Motor neuron (in vitro differentiated cells): ENCODE results near the gene TMEM240. TPM values are rescaled to one million over a fixed set of nuclear protein-coding genes. Genes with fewer than 3 reads are reported as not detected.

Source experiments
- ATAC-seq, 8 experiments: fragments of 200-7000 bp; cut with Tn5 transposase; replicated peaks in 6 of 8; 2 replicates each; pipeline ENCODE4 v1.8.0; 2021; ENCODE audit warnings: mild to moderate bottlenecking in 8 of 8, moderate library complexity in 8 of 8
- H3K27ac ChIP-seq, 2 donors: fragments of 250-450 bp; sonication (Bioruptor Pico); 2 replicates each; pipeline ENCODE4 v1.9.0; 2021; ENCODE audit warnings: antibody characterized with exemption in 2 of 2, mild to moderate bottlenecking in 2 of 2, moderate library complexity in 1 of 2
- H3K4me1 ChIP-seq, 2 donors: fragments of 250-450 bp; sonication (Bioruptor Pico); replicated peaks in 1 of 2; 2 replicates each; pipeline ENCODE4 v1.6.1; 2021; ENCODE audit warnings: antibody characterized with exemption in 2 of 2, mild to moderate bottlenecking in 2 of 2, moderate library complexity in 1 of 2
- H3K4me3 ChIP-seq, 5 donors: fragments of 250-450 bp; sonication (Bioruptor Pico); 2 replicates each; pipeline ENCODE4 v1.9.0; 2021; ENCODE audit warnings: antibody characterized with exemption in 5 of 5, mild to moderate bottlenecking in 5 of 5, moderate library complexity in 4 of 5
- WGBS, 10 experiments: fragments of 450-650 bp; shearing (Covaris generic); methylation state at CpG; one replicate each; pipeline ENCODE4 v1.0.0; 2022; 5-methylcytosine and 5-hydroxymethylcytosine counted together
- in situ Hi-C, 9 experiments: fragments of 400-800 bp; cut with MboI; loops; one replicate each; pipeline ENCODE4 v1.15.0; 2021; ENCODE audit warnings: low sequenced_read_pairs in 9 of 9, low pct_unique_long_range_greater_than_20kb in 2 of 9; ENCODE audit not compliant: unreplicated experiment in 9 of 9
- total RNA-seq, 8 experiments: library from RNA; unstranded; fragments of 300-600 nt; gene quantifications; 2 replicates each; pipeline versions ENCODE4 v1.2.3 to v1.2.4, GENCODE V29; 2022

Gene TMEM240
- total RNA-seq, 8 experiments from 2014 or later: 0.61 to 14.0 (median 10.5) TPM

- Histone ChIP-seq H3K27ac (peak overlapping the region; percentile 76 to 89), H3K4me1 (peaks cover 13% of the 10 kb centered on the region in 2 donors), H3K4me3 (no peak overlapping the region)
- in situ Hi-C loops: no loop called here
- ATAC-seq: peak in 3 of 8 experiments; percentile 1 to 22 (median 3)
- 80 to 100% (median 89%) methylated on average over 1 to 10 of the region's 13 CpGs; no CpG with 5 or more reads in 5 of the 10 experiments for WGBS, 10 experiments
These were observed 14.1 kb upstream of the TMEM240 start for GRCh38 chr1:1554550-1554925.

DNA sequence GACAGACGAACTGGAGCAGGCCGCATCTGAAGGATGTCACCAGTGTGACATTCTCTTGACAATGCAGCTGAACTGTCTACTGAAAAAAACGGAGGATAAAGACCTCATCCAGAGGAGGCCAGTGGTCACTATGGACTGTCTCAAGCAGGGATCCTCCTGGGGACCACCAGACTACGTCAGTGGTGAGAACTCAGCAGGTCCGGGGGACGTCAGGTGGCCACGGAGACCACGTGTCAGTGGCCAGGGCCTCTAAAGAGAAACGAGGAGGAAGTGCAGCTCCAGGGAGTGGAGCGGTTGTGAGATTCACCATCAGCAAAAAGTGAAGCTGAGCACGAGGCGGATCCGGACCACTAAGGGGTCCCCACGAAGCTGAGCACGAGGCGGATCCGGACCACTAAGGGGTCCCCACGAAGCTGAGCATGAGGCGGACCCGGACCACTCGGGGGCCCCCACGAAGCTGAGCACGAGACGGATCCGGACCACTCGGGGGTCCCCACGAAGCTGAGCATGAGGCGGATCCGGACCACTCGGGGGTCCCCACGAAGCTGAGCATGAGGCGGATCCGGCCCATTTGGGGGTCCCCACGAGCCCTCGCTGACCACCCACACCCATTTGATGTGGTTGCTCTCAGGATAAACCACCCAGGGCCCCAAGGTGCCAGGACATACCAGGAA is 13.5 kb upstream of the TMEM240 start:
- Histone ChIP-seq H3K4me1 (peaks cover 13% of the 10 kb centered on the region in 2 donors), H3K27ac (peak overlapping the region; percentile 76 to 89), H3K4me3 (no peak overlapping the region)
- ATAC-seq: no peak
- WGBS, 10 experiments: 51 to 100% (median 93%) methylated on average over 1 to 19 of the region's 35 CpGs
- in situ Hi-C loops: no loop called here

DNA sequence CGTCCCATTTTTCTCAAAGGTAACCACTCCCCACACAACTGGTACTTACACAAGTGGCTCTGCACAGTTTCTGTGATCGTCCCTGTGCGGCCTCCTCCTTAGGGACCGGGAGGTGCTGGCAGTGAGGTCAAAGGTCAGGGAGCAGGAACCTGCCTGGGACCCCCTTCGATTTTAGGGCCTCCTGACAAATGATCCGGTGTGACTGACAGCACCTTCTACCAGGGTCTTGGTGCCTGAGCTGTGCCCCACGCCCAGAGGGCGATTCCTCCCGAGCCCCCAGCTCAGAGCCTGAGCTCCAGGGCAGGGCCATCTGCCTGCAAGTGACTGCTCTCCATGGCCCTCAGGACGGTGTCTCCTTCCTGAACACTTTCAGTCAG is 11.8 kb upstream of the TMEM240 start:
- Histone ChIP-seq H3K4me3 (no peak overlapping the region), H3K4me1 (peaks cover 13% of the 10 kb centered on the region in 2 donors), H3K27ac (no peak overlapping the region)
- ATAC-seq: no peak
- 86 to 100% (median 87%) methylated on average over 3 to 7 of the region's 10 CpGs; no CpG with 5 or more reads in 6 of the 10 experiments for WGBS, 10 experiments
- in situ Hi-C loops: no loop called here

DNA sequence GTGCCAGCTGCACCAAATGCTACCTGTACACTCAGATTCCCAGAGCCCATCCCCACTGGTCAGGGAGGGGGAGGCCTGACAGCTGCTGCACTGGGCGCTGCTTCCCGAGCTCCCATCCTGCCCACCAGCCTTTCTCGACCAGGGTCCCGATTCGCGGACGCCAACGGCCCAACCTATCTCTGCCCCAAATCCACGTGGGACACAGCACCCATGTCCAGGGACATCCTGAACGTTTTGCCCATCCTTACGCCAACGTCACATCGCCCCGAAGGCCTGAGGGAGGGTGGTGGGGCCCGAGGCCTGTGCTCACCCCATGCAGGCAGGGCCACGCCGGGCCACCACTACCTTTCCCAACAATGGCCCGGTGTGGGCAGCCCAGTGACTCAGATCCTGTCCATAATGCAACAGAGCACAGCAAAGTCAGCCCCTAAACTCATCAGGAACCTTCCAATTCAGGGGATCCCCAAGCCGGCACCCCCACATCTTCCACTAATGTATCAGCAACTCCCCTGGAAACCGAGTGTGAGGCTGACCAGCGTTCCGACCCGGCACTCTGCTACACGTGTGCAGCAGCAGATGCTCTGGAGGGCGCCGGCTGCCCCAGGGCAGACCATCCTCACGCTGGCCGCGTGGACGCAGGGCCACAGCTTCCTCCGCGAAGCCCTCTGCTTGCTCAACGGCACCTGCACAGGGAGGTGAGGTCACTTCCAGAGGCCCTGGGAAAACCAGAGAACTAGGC is 11.3 kb upstream of the TMEM240 start:
- in situ Hi-C loops: no loop called here
- no peak overlapping the region for H3K27ac ChIP-seq
- peaks cover 13% of the 10 kb centered on the region in 2 donors for H3K4me1 ChIP-seq
- WGBS, 10 experiments: 64 to 97% (median 90%) methylated on average over 5 to 27 of the region's 33 CpGs; no CpG with 5 or more reads in 4 of the 10 experiments
- ATAC-seq: no peak
- no peak overlapping the region for H3K4me3 ChIP-seq

GRCh38 chr1:1550591-1551432 is 10.4 kb upstream of the TMEM240 start:
- peak in 4 of 8 experiments; percentile 7 to 73 (median 70) for ATAC-seq
- WGBS, 10 experiments: 70 to 100% (median 86%) methylated on average over 1 to 9 of the region's 15 CpGs; no CpG with 5 or more reads in 5 of the 10 experiments
- Histone ChIP-seq H3K4me1 (peaks cover 13% of the 10 kb centered on the region in 2 donors), H3K4me3 (no peak overlapping the region), H3K27ac (no peak overlapping the region)
- in situ Hi-C loops: no loop called here

DNA sequence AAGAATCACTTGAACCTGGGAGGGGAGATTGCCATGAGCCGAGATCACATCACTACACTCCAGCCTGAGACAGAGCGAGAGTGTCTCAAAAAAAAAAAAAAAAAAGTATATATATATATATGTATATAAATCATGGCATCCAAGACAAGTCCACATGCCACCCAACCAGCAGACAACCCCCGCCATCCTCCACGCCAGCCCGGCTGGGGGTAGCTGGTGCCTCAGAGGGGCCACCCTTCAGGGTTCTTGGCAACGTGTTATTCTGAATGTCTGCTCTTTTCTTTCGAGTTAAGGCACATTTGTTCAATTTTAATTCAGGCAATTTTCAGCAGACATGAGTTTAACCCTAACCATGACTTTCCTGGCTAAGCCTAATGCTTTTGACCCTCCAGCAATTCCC is 9.7 kb upstream of the TMEM240 start:
- no peak overlapping the region for H3K27ac ChIP-seq
- peaks cover 7 to 9% of the 10 kb centered on the region in 2 donors for H3K4me1 ChIP-seq
- no peak overlapping the region for H3K4me3 ChIP-seq
- in situ Hi-C loops: no loop called here
- WGBS, 10 experiments: 0 to 100% (median 94%) methylated on average over 1 to 7 of the region's 7 CpGs; no CpG with 5 or more reads in 2 of the 10 experiments
- ATAC-seq: no peak

DNA sequence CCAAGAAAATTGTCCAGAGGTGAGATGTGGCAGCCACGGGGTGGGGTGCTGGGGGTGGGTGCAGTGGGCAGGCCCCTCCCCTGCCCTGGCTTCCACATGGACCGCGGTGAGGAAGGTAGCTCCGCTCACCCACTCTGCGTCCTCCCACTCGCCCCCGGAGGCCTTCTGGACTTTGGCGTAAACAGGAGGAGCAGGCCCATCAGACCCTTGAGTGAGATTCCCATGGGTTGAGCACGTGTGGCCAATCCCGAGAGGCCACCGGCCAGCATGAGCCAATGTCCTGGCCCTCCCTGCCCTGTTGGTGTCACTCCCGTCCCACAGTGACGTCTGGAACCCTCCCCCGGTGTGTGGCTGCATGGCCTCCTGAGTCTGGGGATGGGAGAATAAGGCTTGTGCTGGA is 8.2 kb upstream of the TMEM240 start:
- no peak overlapping the region for H3K27ac ChIP-seq
- no peak for ATAC-seq
- 89 to 100% (median 95%) methylated on average over 1 to 8 of the region's 14 CpGs; no CpG with 5 or more reads in 6 of the 10 experiments for WGBS, 10 experiments
- in situ Hi-C loops: loop anchor here in 1 of 9 experiments (10.0 kb wide), 1 partner anchor 56 kb away; the partner anchor contains the start of gene FNDC10
- H3K4me1 ChIP-seq: no peaks in the 10 kb centered on the region
- H3K4me3 ChIP-seq: no peak overlapping the region

- in situ Hi-C loops: loop anchor here in 1 of 9 experiments (10.0 kb wide), 1 partner anchor 57 kb away; the partner anchor contains the start of gene FNDC10
- Histone ChIP-seq H3K27ac (no peak overlapping the region), H3K4me3 (no peak overlapping the region), H3K4me1 (peaks cover 0 to 2% of the 10 kb centered on the region in 2 donors)
- ATAC-seq: no peak
- WGBS, 10 experiments: 94 to 100% (median 95%) methylated on average over 1 to 18 of the region's 19 CpGs; no CpG with 5 or more reads in 6 of the 10 experiments
These were observed 7.1 kb upstream of the TMEM240 start for GRCh38 chr1:1547476-1547875.

GRCh38 chr1:1547011-1547410 is 6.6 kb upstream of the TMEM240 start:
- Histone ChIP-seq H3K4me3 (no peak overlapping the region), H3K27ac (no peak overlapping the region), H3K4me1 (peaks cover 0 to 2% of the 10 kb centered on the region in 2 donors)
- 49 to 96% (median 88%) methylated on average over 1 to 9 of the region's 9 CpGs; no CpG with 5 or more reads in 3 of the 10 experiments for WGBS, 10 experiments
- ATAC-seq: no peak
- in situ Hi-C loops: loop anchor here in 1 of 9 experiments (10.0 kb wide), 1 partner anchor 58 kb away; the partner anchor contains the start of gene FNDC10

DNA sequence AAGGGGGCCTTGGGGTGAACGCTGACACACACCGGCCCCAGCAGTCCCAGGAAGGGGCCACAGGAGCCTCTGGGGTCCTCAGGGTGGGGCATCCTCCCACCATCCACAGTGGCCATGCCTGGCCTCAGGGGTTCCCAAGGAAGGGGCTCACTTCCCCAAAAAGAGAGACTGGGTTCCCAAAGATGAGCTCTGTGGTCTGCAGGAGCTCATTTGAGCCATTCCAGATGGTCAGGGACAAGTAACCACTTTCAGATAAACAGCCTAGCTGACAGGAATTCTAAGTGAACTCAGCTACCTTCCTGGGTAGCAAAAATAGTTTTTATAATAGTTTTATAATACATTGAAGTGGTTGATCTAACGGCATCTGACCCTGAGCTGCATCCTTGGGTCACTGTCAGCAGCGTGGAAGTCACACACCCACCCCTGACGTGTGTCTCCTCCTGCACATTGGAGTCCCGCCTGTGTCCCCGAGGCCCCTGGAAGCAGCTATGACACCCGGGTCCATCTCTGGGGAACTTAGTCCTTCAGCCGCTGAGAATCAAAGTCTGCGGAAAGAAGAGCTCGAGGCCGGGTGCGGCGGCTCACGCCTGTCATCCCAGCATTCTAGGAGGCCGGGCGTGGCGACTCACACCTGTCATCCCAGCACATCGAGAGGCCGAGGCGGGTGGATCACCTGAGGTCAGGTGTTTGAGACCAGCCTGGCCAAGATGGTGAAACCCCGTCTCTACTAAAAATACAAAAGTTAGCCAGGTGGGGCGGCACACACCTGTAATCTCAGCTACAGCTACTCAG is 5.7 kb upstream of the TMEM240 start:
- no peak overlapping the region for H3K27ac ChIP-seq
- peaks cover 0 to 9% of the 10 kb centered on the region in 2 donors for H3K4me1 ChIP-seq
- 90 to 97% (median 92%) methylated on average over 4 to 23 of the region's 23 CpGs; no CpG with 5 or more reads in 6 of the 10 experiments for WGBS, 10 experiments
- H3K4me3 ChIP-seq: no peak overlapping the region
- ATAC-seq: no peak
- in situ Hi-C loops: loop anchor here in 1 of 9 experiments (10.0 kb wide), 1 partner anchor 59 kb away; the partner anchor contains the start of gene FNDC10

DNA sequence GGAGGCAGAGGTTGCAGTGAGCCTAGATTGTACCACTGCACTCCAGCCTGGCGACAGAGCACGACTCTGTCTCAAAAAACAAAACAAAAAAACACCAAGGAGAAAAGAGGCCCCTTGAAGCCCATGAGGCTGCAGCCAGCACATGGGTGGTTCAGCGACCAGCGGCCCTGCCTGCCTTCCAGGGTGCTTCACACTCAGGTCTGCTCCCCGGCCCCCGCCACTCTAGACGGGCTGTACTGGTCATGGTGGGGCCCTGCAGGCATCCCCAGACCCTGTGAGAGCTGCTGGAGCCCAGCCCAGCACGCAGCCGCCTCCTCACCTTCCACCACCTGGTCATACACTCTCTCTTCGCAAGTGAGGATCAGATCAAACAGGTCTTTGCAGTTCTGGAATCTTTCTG is 4.1 kb upstream of the TMEM240 start:
- in situ Hi-C loops: loop anchor here in 1 of 9 experiments (10.0 kb wide), 1 partner anchor 60 kb away; the partner anchor contains the start of gene FNDC10
- peaks cover 5 to 19% of the 10 kb centered on the region in 2 donors for H3K4me1 ChIP-seq
- ATAC-seq: no peak
- WGBS, 10 experiments: 87 to 100% (median 91%) methylated on average over 1 to 8 of the region's 10 CpGs; no CpG with 5 or more reads in 6 of the 10 experiments
- no peak overlapping the region for H3K27ac ChIP-seq
- no peak overlapping the region for H3K4me3 ChIP-seq

- Histone ChIP-seq H3K4me3 (no peak overlapping the region), H3K4me1 (peaks cover 14 to 27% of the 10 kb centered on the region in 2 donors), H3K27ac (no peak overlapping the region)
- in situ Hi-C loops: loop anchor here in 1 of 9 experiments (10.0 kb wide), 1 partner anchor 61 kb away; the partner anchor contains the start of gene FNDC10
- peak in 1 of 8 experiments; percentile 10 for ATAC-seq
- 50 to 93% (median 74%) methylated on average over 1 to 5 of the region's 19 CpGs; no CpG with 5 or more reads in 5 of the 10 experiments for WGBS, 10 experiments
These were observed 3.3 kb upstream of the TMEM240 start for GRCh38 chr1:1543706-1544099.
